RWPE1 (cell line): Measurements from ENCODE around the gene MKRN2OS.

ENCODE experiments used
- CTCF ChIA-PET: fragments of 350-600 bp; sonication (Branson Sonifier 250); formaldehyde crosslinking; extraction: SDS; loops from one replicate; lab custom pipeline; 2021; lab: Yijun Ruan, JAX
- POLR2A ChIA-PET: fragments of 400-600 bp; formaldehyde crosslinking; extraction: SDS; loops from one replicate; lab custom pipeline; 2020; ENCODE audit warnings: antibody characterized with exemption; ENCODE audit not compliant: low non-redundant PET; lab: Yijun Ruan, JAX
- DNase-seq: peaks from one replicate; pipeline ENCODE4 v3.0.0; 2012; ENCODE audit warnings: low spot score
- H3K27ac ChIP-seq: fragments of 450-650 bp; 2 replicates; pipeline ENCODE4 v1.5.1; 2017
- TF ChIP-seq, protein P1 (sequence below): fragments of 450-650 bp; conservative IDR thresholded peaks from 2 replicates; pipeline ENCODE4 v1.5.1; 2017; ENCODE audit warnings: low read depth, mild to moderate bottlenecking

Gene MKRN2OS

DNA sequence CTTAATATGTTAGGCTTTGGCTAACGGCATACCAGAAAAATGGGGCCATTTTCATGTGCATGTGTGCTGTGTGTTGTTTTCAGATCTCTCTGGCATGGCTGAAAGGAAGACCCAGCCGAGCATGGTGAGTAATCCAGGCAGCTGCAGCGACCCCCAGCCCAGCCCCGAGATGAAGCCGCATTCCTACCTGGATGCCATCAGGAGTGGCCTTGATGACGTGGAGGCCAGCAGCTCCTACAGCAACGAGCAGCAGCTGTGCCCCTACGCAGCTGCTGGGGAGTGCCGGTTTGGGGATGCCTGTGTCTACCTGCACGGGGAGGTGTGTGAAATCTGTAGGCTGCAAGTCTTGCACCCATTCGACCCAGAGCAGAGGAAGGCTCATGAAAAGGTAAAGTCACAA lies 26.7 kb upstream of the MKRN2OS start:
- TF ChIP-seq, protein P1, sequence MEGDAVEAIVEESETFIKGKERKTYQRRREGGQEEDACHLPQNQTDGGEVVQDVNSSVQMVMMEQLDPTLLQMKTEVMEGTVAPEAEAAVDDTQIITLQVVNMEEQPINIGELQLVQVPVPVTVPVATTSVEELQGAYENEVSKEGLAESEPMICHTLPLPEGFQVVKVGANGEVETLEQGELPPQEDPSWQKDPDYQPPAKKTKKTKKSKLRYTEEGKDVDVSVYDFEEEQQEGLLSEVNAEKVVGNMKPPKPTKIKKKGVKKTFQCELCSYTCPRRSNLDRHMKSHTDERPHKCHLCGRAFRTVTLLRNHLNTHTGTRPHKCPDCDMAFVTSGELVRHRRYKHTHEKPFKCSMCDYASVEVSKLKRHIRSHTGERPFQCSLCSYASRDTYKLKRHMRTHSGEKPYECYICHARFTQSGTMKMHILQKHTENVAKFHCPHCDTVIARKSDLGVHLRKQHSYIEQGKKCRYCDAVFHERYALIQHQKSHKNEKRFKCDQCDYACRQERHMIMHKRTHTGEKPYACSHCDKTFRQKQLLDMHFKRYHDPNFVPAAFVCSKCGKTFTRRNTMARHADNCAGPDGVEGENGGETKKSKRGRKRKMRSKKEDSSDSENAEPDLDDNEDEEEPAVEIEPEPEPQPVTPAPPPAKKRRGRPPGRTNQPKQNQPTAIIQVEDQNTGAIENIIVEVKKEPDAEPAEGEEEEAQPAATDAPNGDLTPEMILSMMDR = no peak
- ChIA-PET POLR2A (no interaction called here), CTCF (no interaction called here)
- DNase-seq = no peak
- no peak overlapping the region for H3K27ac ChIP-seq

DNA sequence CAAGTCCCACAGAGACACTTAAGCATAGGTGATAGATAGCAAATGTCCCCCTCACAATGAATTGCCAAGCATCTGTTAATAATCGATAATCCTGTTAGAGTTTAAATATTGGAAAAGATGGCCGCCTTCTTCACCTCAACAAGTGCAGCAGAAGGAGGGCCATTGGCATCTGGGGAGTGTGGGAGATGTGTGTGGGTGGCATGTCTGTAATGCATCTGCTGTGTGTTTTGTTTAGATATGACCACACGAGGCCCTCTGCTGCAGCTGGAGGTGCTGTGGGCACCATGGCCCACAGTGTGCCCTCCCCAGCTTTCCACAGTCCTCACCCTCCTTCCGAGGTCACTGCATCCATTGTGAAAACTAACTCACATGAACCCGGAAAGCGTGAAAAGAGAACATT lies 24.5 kb upstream of the MKRN2OS start:
- TF ChIP-seq, protein P1 = no peak
- ChIA-PET POLR2A (no interaction called here), CTCF (no interaction called here)
- no peak for DNase-seq
- H3K27ac ChIP-seq = no peak overlapping the region

DNA sequence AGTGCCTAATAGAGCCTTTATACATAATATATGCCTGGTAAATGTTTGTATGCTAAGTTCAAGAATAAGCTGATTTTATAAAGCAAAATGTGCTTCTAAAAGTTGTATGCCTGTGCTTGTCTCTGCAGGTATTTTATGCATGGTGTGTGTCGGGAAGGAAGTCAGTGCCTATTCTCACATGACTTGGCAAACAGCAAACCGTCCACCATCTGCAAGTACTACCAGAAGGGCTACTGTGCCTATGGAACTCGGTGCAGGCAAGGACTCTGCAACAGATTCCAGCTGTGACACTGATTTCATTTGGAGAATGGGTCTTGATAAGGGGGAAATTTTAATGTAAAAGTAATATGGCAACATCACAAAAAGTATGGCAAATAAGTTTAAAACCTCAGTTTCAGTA lies 23.4 kb upstream of the MKRN2OS start:
- ChIA-PET CTCF (interaction anchor here (0.6 to 0.9 kb wide), 2 partner anchors 11 to 29 kb away, joined by 3 read pairs; no protein-coding TSS in a partner anchor), POLR2A (no interaction called here)
- no peak for DNase-seq
- no peak overlapping the region for H3K27ac ChIP-seq
- TF ChIP-seq, protein P1 = no peak

DNA sequence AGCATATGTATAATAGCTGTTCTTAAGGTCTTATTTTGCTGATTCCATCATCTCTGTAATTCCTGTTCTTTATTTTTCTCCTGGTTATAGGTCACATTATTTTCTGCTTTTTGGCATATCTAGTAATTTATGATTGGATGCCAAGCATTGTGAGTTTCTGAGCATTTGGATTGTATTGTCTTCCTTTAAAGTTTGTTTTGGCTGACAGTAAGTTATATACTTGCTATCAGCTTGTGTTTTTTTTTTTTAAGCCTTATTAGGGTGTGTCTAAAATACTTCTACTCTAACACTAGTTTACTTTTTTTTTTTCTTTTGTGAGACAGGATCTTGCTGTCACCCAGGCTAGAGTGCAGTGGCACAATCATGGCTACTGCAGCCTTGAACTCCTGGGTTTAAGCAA lies 21.7 kb upstream of the MKRN2OS start:
- CTCF ChIA-PET = no interaction called here
- TF ChIP-seq, protein P1 = no peak
- DNase-seq = no peak
- H3K27ac ChIP-seq = no peak overlapping the region
- POLR2A ChIA-PET = no interaction called here

DNA sequence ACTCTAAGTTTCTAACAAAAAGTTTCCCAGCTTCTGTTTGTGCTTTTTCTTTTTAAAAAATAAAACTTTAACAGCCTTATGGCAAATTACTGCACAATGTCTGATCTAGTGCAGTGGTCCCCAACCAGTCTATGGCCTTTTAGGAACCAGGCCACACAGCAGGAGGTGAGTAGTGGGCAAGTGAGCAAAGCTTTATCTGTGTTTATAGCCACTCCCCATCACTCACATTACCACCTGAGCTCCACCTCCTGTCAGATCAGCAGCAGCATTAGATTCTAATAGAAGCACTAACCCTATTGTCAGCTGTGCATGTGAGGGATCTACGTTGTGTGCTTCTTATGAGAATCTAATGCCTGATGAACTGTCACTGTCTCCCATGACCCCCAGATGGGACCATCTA lies 17.2 kb upstream of the MKRN2OS start:
- ChIA-PET POLR2A (no interaction called here), CTCF (interaction anchor here (0.6 kb wide), 2 partner anchors 14 to 758 kb away, joined by 3 to 6 read pairs; no protein-coding TSS in a partner anchor)
- TF ChIP-seq, protein P1 = no peak

DNA sequence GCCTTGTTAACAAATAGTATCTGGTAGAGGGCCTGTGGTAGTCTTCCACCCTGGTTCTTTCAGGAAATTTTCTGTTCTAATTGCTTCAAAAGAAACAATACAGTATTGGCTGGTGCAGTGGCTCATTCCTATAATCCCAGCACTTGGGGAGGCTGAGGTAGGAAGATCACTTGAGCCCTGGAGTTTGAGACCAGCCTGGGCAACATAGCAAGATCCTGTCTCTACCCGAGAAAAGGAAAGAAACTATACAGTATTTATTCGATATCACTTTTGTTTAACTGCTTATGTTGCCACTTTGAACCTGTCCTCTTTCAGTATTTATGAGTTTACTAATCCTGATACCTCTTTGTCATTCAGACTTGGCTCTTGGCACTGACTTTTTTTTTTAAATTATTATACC lies 16.1 kb upstream of the MKRN2OS start:
- H3K27ac ChIP-seq = no peak overlapping the region
- POLR2A ChIA-PET = no interaction called here
- TF ChIP-seq, protein P1 = no peak
- DNase-seq = no peak
- CTCF ChIA-PET = no interaction called here

More for the DNA sequence above, 17.2 kb upstream of the MKRN2OS start:
- DNase-seq = no peak
- no peak overlapping the region for H3K27ac ChIP-seq
